HG03439 (cell line): Measurements from ENCODE around the gene PREX1.
"Not testable (repeated sequence)": the region's sequence is repeated elsewhere in the genome, so short reads cannot be mapped to it uniquely, and the experiment has no call there.

Experiments used
- ATAC-seq: cut with Tn5 transposase; IDR thresholded peaks from one replicate; pipeline ENCODE4 v1.9.1; 2021; ENCODE audit warnings: mild to moderate bottlenecking, moderate library complexity; ENCODE audit not compliant: unreplicated experiment

Gene PREX1, protein sequence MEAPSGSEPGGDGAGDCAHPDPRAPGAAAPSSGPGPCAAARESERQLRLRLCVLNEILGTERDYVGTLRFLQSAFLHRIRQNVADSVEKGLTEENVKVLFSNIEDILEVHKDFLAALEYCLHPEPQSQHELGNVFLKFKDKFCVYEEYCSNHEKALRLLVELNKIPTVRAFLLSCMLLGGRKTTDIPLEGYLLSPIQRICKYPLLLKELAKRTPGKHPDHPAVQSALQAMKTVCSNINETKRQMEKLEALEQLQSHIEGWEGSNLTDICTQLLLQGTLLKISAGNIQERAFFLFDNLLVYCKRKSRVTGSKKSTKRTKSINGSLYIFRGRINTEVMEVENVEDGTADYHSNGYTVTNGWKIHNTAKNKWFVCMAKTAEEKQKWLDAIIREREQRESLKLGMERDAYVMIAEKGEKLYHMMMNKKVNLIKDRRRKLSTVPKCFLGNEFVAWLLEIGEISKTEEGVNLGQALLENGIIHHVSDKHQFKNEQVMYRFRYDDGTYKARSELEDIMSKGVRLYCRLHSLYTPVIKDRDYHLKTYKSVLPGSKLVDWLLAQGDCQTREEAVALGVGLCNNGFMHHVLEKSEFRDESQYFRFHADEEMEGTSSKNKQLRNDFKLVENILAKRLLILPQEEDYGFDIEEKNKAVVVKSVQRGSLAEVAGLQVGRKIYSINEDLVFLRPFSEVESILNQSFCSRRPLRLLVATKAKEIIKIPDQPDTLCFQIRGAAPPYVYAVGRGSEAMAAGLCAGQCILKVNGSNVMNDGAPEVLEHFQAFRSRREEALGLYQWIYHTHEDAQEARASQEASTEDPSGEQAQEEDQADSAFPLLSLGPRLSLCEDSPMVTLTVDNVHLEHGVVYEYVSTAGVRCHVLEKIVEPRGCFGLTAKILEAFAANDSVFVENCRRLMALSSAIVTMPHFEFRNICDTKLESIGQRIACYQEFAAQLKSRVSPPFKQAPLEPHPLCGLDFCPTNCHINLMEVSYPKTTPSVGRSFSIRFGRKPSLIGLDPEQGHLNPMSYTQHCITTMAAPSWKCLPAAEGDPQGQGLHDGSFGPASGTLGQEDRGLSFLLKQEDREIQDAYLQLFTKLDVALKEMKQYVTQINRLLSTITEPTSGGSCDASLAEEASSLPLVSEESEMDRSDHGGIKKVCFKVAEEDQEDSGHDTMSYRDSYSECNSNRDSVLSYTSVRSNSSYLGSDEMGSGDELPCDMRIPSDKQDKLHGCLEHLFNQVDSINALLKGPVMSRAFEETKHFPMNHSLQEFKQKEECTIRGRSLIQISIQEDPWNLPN (N-terminal part only)

DNA sequence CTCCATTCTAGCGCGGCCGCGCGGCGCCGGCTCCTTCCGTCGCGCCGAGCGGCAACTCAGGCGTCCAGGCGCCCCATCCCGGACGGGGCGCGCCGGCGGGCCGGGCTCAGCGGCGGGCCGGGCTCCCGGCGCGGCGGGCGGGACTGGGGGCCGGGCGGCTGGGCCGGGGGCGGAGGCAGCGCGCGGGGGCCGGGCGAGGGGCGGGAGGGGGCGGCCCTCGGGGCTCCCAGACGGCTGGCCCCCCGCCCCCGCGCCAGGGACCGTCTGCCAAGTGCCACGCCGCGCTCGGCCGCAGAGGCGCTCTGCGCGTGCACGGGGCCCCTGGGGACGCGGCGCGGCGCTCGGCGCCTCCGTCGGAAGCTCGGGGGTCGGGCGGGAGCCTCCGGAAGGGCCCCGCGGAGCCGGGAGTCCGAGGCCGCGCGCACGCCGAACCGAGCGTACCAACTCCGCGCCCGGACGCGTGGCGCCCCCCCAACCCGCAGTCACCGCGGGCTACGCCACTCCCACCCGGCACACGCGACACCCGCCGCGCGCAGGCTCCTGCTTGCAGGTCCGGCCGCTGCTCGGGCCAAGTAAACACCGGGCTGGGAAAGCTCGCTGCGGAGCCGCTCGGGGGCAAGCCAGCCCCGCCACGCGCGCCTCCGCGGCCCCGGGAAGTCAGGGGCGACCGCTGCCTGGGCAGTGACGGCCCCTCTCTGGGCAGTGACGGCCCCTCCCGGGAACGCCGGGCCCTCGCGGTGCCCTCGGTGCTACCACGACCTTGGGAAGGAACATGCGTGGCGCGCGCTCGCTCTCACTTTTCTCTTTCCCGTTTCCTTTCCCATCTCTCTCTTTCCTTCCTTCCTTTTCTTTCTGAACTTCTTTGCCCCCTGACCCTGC lies at the start of gene PREX1:
TSS of gene PREX1 (minus strand) at position 145 of the 879 bp plus-strand sequence. CDS start at position 6, 139 bp downstream.
- peak; percentile 46 for ATAC-seq

GRCh38 chr20:48877304-48877703 lies 49.5 kb upstream of the PREX1 start:
- no peak for ATAC-seq

- ATAC-seq: no peak
Observed at GRCh38 chr20:48875914-48876240, 48.1 kb upstream of the PREX1 start.

DNA sequence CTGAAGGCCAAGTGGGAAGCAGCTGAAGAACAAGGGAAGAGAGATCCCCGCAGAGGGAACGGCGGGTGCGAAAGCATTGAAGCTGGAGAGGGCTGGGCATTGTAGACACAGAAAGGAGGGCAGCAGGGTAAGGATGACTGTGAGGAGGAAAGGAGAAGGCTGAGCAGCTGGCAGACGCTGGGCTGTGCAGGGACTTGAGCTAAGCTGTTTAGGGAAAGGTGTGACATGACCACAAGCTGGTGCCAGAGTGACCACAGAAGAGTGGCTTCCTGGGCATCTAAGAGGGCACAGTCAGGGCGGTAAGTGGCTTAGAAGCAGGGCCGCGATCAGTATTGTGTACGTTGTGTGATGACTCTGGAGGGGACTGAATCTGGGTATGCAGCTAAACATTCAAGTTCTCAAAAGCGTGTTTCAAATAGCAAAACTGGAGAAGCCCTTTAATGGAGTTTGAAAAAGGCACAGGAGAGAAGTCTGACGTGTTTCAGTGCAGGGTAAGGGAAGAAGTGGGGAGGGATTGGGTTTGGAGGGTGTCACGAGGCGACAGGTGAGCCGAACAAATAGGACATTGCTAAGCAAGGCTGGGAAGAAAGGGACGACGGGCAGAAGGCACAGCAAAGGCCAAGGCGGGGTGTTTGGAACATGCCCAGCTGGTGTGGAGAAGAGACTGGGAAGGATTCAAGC lies 47.6 kb upstream of the PREX1 start:
- ATAC-seq: no peak

DNA sequence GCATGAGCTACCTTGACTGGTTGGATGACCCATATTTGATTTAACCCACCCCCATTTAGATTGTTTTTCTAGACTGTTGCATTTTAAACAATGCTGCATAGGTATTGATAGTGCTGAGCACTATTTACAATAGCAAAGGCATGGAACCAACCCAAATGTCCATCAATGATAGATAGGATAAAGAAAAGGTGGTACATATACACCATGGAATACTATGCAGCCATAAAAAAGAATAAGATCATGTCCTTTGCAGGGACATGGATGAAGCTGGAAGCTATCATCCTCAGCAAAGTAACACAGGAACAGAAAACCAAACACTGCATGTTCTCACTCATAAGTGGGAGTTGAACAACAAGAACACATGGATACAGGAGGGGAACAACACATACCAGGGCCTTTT lies 41.6 kb upstream of the PREX1 start:
- not testable (repeated sequence) for ATAC-seq

- no peak for ATAC-seq
Observed at GRCh38 chr20:48866936-48867335, 39.1 kb upstream of the PREX1 start.

DNA sequence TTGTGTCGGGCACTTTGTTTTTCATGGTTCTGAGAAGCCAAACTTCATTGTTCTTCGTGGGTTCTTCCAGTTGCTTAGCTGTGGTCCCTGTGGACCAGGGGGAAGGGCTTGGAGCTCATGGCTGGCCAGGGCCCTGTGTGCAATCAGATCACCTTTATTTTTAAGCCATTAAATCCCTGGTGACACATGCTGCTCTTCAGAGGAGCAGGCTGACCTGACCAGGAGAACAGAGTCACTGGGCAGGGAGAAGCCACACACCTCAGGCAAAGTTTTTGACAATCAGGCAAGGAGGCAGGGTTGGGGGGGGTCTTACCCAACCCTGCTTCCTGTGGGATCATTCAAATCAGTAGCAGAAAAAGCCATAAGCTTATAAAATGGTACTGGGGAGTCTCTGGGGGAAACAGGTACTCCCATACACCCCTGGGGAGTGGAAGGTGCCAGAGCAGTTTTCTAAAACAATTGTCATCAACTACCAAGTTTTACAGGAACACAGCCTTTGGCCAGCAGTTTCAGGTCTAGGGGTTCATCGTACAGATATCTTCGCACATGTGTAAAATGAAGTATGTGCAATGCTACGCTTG lies 37.0 kb upstream of the PREX1 start:
- ATAC-seq: no peak

GRCh38 chr20:48864254-48864653 lies 36.5 kb upstream of the PREX1 start:
- no peak for ATAC-seq

DNA sequence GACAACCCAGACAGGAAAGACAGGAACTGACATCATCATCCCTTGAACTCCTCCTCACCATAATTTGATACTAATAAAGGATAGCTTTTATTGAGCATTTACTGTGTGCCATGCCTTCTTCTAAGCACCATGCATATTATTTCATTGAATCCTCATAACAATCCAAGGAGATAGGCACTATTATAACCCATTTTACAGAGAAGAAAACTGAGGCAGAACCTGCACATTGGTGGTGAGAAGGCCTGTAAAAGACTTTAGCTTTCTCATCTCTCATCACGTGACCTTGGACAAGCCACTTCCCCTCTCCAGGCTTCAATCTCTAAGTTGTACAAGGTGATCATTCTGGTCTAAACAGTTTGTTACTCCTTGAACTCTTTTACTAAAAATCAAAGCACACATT lies 34.5 kb upstream of the PREX1 start:
- ATAC-seq: no peak

DNA sequence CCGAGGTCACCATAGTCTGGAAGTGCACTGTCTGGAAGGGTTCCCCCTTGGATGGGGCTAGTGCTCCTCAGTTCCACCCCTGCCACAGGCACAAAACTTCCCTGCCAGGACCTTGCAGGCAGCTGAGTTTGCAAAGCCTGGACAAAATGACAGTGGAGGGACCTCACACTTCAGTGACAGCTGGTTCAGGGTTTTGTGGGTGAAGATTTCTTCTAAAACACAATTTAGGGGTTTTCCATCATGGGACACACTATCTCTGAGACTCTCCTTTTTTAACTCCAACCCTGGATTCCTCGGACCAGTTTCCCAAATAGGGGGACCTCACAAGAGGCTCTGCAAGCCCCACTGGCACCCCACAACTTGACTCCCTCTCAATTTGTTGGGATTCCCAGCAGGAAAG lies 33.6 kb upstream of the PREX1 start:
- no peak for ATAC-seq

DNA sequence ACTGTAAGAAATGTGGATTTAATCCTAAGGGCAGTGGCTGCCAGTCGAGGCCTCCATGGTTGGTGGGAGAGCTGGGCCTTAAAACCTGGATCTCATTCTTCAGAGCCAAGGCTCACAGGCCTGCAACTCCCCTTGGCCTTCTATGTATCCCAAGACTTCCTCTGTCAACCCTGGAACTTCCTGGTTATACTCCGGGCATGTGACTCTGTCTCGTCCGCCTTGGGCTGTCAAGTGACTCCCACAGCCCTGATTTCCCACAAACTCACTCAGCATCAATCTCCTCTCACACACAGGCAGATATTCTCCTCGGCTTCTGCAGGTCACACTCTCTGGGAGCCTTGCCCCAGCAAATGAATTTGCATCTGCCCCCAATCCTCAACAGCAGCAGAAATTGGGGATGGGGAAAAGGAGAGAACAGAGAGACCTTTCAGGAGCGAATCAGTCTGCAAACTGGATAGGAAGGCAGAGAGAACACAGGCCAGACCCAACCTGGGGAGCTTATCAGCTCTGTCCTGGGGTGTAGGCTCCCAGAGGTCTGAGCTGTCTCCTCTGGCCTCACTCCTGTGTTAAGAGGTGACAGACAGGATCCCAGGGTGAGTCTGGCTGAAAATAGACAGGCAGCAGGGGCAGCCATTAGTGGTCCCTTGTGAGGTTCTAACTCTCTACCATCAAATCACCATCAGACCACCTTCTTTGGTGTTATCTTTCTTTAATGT lies 30.4 kb upstream of the PREX1 start:
- ATAC-seq: no peak

DNA sequence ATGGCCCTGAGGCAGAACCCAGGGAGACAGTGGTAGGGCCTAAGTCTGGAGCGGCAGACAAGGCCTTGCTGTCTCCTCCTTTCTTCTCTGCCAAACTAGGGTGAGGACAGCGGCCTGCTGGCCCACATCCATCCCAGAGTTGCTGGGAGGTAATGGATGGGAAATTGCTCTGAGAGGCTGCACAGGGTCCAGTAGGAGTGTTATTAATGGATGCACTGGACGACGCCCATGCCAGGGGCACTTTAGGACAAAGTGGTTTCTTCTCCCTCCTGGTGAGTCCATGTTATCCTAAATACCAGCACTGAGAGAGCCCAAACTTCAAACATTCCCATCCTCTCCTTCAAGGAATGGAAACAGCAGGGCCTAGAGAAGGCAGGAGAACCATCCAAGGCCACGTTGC lies 28.3 kb upstream of the PREX1 start:
- ATAC-seq: no peak

DNA sequence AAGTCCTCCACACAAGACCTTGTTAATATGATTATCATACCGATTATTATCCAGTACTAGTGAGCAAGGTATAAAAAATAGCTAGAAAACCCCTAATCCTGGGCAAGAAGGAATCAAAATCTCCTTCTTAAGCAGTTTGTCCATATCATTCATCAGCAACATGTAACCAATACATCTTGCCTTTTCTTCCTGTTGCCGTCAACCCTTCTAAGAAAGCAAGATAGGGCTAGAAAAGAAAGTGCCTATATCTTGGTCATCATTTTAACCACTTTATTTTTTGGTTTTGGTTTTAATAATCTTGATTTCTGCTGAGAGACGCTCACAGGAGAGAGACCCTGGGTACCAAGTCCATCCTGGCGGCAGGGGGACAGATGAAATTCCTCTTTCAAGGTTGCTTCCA lies 27.2 kb upstream of the PREX1 start:
- ATAC-seq: no peak

GRCh38 chr20:48852609-48853008 lies 24.8 kb upstream of the PREX1 start:
- ATAC-seq: no peak

GRCh38 chr20:48851579-48851978 lies 23.8 kb upstream of the PREX1 start:
- no peak for ATAC-seq

DNA sequence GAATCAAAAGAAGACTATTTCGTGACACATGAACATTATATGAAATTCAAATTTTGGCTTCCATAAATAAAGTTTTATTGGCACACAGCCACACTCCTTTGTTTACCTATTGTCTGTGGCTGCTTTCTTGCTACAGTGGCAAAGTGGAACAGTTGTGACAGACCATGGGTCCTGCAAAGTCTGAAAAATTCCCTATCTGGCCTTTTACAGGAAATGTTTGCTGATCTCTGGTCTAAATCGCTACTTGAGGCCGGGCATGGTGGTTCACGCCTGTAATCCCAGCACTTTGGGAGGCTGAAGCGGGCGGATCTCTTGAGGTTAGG lies 23.1 kb upstream of the PREX1 start:
- ATAC-seq: no peak

GRCh38 chr20:48850257-48850976 lies 22.6 kb upstream of the PREX1 start:
- no peak for ATAC-seq

- no peak for ATAC-seq
Observed at GRCh38 chr20:48849779-48850178, 22.0 kb upstream of the PREX1 start.
